ENCODE data around the gene EDC3. TPM values are rescaled to one million over a fixed set of nuclear protein-coding genes. Genes with fewer than 3 reads are reported as not detected.
A peak's percentile ranks its signal among the peaks of the same experiment; 100 is the strongest.
"Not testable (repeated sequence)": the region's sequence is repeated elsewhere in the genome, so short reads cannot be mapped to it uniquely, and the experiment has no call there.

Gene EDC3
- total RNA-seq, 1 donor = 19.4 TPM

DNA sequence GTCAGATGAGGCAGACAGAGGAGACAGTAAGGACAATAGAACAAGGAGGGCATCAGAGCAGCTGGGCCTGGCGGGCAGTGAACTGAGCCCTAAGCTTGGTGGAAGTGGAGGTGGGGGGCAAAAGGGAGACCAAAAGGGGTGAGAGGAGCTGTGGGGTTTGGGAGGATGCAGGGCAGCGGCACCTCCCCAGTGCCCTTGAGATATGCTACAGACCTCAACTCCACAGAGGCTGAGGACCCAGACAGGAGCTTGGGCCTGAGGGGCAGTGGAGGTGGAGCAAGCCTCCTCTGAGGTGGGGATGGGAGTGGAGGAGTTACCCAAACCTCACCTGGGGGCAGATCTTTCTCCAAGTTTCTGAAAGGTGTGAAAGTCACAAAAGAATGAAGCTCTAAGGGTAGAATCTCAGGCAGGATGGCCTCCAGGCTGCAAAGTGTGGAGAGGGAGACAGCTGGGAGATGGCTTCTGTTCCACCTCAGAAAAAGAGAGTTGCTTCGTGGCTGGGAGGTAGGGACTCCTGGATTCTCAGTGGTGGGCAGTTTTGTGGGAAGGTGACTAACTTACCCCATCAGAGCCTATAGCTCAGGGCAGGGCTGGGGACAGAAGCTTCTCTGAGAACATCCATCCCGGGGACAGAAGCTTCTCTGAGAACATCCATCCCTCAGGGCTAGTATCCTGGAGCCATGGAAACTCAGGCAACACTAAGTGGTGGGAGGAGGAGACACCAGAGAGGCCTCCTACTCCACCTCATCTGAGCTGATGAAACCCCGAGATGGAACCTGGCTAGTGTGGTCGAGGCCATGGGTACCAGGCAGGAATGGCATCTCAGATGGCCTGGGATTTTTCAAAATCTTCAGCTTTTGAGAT lies 82.5 kb downstream of the EDC3 start:
- no peak for DNase-seq (ENCODE audit: low read depth in 2 of 3, low spot score in 2 of 3)

DNA sequence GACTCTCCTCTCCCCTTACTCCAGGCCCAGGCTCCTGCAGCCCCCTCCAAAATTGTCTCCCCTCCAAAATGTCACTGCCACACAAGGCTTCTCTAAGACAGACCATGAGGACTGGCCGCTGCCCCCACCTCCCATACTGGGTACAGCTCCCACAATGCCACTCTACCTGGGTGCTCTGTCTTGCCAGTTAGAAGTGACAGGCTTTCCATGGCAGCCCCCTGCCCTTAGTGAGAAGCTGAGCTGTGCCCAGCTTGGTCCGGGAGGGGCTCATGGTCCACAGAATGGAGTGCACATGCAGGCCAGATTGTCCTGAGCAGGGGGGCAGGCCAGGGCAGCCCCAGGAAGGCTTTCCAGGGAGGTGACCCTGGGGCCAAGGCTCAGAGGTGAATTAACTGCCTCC lies 83.1 kb downstream of the EDC3 start:
- no peak for DNase-seq (ENCODE audit: low read depth in 2 of 3, low spot score in 2 of 3)

DNA sequence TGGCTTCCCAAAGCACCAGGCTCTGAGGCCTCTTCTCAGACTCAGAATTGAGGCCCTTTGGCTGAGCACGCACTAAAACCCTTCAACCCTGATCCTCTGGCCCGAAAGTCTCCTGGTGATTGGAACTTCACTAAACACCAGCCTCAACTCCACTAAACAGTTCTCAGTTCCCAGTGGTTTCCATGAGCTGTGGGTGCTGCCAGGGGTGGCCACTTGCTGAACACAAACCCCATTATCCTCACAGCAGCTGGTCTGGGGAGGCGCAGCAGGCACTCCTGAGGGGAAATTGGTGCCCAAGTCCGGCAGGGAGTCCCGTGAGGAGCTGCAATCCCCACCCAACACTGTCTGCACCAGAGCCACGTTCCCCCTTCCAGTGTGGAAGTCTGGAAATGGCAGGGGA lies 84.0 kb downstream of the EDC3 start:
- no peak for DNase-seq (ENCODE audit: low read depth in 2 of 3, low spot score in 2 of 3)

DNA sequence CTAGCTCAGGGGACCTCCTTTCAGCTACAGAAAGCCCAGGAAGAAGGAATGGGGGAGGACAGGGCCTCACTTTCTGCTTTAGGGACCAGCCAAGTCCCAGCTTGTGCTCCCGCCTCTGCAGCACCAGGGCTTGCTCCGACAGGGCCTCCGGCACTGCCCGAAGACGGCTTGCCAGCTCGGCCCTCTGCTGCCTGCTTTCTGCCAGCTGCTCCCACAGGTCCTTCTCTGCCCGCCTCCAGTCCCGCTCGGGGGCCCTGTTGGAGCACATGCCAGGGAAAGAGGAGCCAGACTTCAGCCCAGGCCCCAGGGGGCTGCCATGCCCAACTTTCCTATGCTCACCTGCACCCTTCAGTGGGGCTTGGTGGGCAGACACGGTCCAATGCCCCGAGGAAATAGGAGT lies 84.5 kb downstream of the EDC3 start:
- no peak for DNase-seq (ENCODE audit: low read depth in 2 of 3, low spot score in 2 of 3)

DNA sequence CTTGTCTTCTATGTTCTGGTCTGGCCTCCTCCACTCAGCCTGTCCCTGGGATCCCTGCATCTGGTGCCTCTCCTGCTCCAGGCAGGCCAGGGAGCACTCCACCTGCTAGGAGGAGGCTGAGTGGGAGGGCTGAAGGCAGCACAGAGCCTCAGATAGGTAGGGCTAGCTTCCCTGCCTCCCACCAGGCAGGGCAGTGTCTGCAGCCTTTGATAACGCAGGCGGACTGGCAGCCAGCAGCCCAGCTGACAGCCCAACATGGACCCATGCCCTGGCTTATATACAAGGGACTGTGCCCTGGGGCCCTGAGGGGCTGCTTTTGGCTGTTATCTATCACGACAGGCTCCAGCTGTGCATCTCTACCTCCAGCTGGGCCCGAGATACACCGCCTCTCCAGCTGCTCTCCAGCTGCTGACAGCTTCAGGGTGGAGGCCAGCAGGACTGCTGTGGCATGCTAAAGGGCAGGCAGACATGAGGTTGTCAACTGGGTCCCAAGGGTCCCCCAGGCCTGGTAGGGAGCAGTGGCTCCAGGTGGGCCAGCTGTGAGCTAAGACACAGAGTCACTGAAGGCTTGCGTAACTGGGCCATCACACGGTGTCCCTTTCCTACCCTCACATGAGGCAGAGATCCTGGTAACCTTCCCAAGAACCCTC lies 85.4 kb downstream of the EDC3 start:
- DNase-seq (ENCODE audit: low read depth in 2 of 3, low spot score in 2 of 3) = peak in 2 of 3 donors; percentile 64 to 66

DNA sequence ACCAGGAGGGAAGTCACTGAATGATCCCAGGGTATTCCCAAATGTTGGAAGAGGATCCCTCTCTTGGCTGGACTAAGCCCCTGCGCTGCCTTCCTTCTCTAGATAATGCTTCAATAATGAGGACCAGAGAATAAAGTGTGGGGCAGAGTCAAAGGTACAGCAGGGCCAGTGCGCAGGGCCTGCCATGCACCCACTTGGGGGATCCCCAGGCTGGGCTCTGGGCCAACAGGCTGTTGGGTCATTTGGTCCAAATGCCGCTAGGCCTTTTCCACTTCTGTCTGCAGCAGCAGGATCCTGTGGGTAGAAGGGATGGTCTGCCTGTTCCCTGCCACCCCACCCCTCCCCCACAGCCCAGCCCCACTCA lies 85.9 kb downstream of the EDC3 start:
- no peak for DNase-seq (ENCODE audit: low read depth in 2 of 3, low spot score in 2 of 3)

DNA sequence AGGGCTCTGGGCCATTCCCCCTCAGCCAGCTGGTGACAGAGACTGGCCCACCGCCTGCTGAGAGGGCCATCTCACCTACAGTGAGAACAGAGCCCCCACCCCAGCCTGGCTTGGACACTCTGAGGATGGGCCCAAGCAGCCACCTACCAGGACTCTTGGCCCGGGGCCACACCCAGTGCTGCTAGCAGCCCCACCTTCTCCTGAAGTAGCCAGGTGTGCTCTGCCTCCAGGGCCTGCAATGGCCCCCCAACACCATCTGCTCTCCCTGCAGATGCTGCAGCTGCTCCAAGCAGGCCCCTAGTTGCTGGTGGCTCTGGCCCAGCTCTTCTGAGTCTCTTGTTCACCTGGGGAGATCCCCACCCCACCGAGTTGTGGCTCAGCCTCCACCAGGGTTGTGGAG lies 87.0 kb downstream of the EDC3 start:
- no peak for DNase-seq (ENCODE audit: low read depth in 2 of 3, low spot score in 2 of 3)

DNA sequence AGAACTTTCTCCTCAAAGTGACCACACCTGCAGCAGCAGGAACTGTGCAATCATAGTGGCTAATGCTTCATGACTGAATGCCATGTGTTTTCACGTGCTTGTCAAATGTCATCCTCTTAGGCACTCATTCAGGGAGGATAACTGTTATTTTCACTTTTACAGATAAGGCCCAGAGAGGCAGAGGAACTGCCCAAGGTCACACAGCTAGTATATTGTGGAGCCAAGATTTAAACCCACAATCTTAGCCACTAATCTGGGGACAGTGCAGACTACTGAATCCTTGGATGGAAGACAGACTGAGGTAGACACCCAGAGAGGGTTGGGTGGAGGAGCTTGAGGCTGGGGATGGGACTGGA lies 90.1 kb downstream of the EDC3 start:
- DNase-seq (ENCODE audit: low read depth in 2 of 3, low spot score in 2 of 3) = no peak

DNA sequence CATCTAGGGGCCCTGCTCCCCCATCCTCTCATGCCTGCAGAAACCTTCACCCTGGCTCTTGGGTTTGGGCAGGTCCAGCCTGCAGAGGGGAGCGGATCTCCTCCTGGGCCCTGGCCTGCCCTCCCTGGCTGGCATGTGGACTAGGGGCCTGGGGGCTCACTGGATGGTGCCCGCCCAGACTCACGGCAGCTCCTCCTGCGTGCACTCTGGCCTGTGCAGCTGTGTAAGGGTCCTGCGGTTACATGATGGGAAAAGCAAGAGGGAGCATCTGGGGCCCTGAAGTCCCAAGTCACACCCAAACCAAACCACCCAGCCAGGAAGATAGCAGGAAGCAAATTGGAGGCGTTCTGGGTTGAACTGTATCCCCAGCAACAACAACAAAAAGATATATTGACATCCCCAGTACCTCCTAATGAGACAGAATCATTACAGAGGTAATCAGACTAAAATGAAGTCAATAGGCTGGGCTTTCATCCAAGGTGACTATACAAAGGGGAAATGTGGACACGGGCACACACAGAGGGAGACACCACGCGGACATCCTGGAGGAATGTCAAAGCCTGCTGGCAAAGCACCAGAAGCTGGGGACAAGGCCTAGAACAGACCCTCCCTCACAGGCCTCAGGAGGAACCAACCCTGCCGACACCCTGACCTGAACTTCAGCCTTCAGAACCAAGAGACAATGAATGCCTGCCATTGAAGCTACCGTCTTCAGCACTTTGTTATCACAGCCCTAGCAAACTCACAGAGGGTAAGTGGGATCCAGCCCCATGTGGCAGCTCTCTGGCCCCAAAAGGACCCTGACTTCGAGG lies 90.6 kb downstream of the EDC3 start:
- no peak for DNase-seq (ENCODE audit: low read depth in 2 of 3, low spot score in 2 of 3)

DNA sequence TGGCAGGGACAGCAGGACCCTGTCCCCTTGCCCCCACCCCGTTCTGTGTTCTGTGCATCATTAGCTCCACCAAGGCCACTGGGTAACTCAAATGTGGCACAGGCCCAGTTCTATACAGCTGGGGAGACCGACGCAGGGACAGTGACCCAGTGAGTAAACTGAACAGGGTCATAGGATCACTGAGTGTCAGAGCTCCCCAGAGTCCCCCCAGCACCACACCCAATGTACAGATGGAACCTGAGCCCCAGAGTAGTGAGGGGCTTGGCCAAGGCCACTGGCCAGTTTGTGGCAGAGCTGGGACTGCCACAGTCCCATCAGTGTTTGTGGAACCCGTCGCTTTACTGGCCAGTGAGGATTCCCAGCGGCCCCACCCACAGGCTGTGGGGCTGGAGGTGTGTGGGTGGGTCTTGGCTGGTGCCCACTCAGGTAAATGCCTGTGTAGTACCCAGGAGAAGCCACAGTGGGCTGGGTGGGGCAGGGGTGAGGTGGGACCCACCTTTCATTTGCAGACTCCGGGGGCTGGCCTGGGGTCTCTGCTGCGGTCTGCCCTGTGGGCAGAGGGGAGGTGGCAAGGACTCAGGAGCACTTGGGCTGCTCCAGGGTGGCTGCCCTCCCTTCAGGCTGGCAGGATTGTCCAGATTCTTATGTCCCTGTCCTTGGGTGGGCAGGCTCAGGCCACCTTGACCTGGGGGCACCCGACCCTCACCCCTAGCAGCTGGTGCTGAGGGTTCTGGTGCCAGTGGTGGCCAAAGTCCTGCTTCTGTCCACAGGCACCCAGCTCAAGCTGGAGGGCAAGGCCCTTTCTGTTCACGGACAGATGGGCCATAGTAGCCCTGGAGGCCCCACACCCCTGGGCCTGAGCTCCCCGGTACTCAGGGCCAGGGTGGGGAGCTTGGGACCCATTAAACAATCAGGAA lies 91.8 kb downstream of the EDC3 start:
- DNase-seq (ENCODE audit: low read depth in 2 of 3, low spot score in 2 of 3) = no peak

DNA sequence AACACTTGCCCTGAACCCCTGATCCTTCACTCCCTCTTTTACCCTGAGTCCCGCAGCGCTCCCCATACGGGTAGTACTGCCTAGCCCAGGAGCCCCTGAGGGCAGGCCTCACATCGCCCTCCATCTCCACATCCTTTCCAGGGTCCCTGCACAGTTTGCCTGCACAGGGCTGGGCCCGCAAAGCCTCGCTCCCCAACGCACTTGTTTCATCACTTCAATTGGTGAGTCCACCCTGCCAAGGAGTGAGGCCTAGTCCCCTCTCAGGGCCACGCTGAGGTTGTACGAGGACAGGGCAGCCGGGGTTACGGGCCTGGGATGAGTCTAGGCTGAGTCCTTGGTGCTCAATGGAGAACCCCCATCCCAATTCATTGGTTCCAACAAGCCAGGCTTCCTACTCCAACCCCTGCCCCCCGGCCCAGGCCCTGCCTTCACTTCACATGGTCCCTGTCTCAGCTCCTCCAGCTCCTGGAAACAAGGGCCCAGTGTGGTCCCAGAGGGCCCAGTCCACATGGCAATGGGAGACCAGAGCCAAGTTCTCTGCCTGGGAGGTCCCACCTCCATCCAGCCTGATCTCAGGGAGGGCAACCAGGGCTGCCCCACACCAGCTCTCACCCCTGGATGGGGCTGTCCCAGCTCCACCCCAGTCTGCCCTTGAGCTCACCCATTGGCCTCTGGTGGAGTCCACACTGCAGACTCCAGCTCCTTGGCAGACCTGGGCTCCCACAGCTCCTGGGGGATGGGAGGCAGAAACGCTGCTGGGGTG lies 92.6 kb downstream of the EDC3 start:
- DNase-seq (ENCODE audit: low read depth in 2 of 3, low spot score in 2 of 3) = no peak

DNA sequence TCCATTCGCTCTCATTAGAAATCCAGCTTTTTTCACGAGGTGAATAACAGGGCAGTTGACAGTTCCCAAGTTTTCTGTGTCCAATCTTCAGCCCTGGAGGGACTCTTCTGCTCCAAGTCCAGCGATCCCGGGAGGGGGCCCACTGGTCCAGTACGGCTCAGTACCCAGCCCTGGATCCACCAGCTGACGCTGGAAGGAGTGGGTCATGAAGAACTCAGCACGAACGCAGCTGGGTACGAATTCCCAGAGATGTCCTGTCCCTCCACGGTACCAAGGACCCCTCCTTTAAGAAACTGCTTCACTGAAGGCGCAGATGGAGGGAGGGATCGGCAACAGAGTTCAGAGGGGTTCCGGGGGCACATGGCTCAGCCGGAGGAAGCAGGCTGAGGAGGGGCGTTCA lies 96.7 kb downstream of the EDC3 start:
- no peak for DNase-seq (ENCODE audit: low read depth in 2 of 3, low spot score in 2 of 3)

DNA sequence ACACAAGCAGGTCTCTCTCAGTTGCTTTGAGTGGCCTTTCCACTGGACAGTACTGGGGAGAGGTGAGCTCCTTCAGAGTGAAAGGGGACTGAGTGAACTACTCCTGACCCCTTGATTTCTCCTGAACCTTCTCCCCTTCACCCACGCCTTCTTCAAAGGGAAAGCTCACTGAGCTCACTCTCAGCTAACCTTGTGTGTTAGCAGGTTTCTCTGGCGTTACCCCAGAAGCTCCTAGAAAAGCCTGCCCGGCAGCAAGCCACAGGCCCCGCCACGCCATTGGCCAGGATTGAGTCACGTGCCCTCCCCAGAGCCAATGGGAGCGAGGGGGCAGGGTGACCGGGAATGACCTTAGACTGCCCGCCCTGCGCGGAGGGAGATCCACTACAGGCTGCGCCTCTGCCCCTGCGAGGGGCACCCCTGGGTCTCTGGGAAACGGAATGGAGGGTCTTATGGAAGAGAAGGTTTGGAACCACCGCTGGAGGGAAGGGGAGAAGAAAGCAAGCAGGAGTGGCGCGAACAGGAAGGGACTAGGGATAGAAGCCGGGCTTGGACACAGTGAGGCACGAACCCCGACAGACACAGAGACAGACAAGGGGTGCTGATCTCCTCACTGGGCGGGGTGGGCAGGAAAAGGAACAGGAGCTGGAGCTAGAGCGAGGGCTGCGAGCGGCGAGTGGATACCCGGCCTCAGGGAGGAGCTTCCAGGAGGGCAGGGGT lies 97.5 kb downstream of the EDC3 start:
- peak; percentile 54 to 93 (median 86) for DNase-seq (ENCODE audit: low read depth in 2 of 3, low spot score in 2 of 3)

DNA sequence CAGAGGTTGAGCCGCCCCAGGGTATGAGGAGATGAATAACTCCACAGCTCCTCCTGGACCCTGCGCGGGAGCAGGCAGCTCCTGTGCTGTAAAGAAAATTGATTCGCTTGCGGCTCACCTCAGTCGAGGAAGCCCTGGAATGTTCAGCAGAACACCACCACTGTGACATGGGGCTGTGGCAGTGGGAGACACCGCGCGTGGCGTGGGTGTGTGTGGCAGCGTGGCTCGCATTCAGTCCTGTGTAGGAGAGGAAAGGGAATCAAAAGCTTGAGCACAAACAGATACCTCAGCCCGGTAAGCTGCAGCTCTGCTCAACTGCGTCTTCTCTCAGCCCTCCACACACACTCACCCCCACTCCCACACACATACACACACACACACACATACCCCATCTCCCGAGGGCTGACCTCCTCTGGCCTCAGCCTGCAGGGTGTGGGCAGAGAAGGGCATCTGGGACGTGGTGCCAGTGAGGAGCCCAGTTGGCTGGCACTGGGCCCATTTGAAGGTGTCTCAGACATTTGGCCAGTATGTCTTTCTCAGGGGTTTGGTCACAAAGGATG lies 98.6 kb downstream of the EDC3 start:
- not testable (repeated sequence) for DNase-seq (ENCODE audit: low read depth in 2 of 3, low spot score in 2 of 3)

DNA sequence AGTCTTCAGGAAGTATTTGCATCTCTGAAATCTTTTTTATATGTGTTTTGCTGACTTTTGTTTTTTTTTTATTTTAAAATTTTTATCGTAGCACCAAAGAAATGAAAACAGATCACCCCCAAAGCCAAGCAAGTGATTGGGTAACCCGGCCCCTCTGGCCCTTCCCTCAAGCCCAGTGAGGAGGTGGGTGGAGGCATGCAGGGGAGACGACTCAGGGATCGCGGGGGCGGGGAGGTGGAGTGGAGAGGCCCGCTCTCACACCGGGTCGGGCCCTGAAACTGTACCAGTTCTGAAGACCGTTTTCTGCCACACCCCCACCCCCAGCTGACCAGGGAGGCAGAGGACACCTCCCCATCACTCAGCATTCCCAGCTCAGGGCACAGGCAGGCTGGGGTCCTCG lies 99.1 kb downstream of the EDC3 start:
- not testable (repeated sequence) for DNase-seq (ENCODE audit: low read depth in 2 of 3, low spot score in 2 of 3)

DNA sequence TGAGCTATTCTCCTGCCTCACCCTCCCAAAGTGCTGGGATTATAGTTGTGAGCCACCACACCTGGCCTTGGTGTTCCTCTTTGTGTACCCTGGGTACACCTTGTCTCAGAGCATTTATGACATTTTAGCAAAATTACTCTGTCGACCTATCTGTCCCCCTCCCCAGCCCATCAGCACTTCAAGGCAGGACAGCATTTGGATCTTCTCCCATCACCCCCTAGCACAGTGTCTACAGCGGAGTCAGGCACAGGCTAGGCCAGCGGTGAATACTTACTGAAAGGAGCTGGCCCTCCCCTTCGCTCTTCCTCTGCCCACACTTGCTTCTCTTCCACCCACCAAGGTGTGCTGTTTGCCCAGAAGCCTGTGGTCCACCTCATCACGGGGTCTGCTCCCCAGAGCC lies 100.6 kb downstream of the EDC3 start:
- DNase-seq (ENCODE audit: low read depth in 2 of 3, low spot score in 2 of 3) = no peak

DNA sequence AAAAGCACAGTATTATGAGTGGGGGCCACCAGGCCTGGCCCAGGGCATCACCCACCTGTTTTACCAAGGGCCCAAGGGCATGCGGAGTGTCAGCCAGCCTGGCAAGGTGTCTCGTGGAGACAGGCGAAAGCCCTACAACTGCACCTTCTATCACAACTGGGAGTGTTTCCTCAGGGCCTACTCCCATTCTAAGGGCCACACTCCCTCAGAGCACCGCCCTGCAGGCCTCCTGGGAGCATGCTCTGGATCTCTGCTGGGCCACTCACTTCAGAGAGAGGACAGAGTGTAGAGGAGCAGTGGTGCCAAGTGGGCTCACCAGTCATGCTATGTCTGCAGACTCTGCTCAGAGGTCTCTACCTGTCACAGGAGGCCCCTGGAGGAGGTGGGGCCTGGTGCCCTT lies 101.4 kb downstream of the EDC3 start:
- no peak for DNase-seq (ENCODE audit: low read depth in 2 of 3, low spot score in 2 of 3)

DNA sequence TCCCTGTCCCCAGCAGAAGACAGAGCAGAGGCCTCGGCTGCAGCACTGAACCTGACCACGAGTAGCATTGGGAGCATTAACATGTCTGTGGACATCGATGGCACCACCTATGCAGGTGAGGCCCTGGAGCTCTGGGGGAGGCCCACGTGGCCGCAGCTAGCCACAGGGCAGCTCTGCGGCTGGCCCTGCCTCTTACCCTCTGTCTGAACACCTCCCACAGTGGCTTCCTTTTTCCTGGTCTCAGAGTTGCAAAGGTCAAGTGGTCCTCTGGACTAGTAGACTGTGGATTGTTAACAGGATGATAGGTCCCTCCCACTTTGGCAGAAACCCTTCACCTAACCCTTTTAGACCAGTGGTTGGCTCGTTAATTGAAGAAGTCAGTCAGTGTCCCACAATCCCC lies 102.7 kb downstream of the EDC3 start:
- DNase-seq (ENCODE audit: low read depth in 2 of 3, low spot score in 2 of 3) = no peak

DNA sequence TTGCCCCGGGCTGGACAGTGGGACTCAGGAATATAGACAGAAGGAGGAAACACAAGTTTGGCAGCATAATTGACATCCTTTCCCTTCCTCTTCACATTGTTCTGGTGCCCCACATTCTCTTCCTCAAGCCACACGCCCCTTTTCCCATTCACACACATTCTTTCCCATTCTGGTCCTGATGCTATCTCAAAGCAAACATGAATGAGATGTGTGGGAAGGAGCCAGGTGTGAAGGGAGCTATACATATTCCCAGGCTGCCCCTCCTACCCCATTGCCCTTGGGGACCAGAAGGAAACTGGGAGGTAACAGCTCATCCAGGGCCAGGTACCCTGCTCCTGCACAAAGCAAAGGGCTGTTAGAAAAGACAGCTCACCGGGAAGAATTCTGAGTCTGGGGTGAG lies 103.6 kb downstream of the EDC3 start:
- no peak for DNase-seq (ENCODE audit: low read depth in 2 of 3, low spot score in 2 of 3)
